GM21360 (cell line): Measurements from ENCODE around the gene CTNND2.
"Not testable (repeated sequence)": the region's sequence is repeated elsewhere in the genome, so short reads cannot be mapped to it uniquely, and the experiment has no call there.

Source experiments
- ATAC-seq: cut with Tn5 transposase; IDR thresholded peaks from one replicate; pipeline ENCODE4 v1.9.1; 2021; ENCODE audit warnings: mild to moderate bottlenecking, moderate library complexity; ENCODE audit not compliant: unreplicated experiment

Gene CTNND2

GRCh38 chr5:11878814-11879213 is 25.4 kb downstream of the CTNND2 start:
- no peak for ATAC-seq

GRCh38 chr5:11873587-11873986 is 30.7 kb downstream of the CTNND2 start:
- no peak for ATAC-seq

- no peak for ATAC-seq
Observed at GRCh38 chr5:11869203-11869602, 35.0 kb downstream of the CTNND2 start.

GRCh38 chr5:11863911-11864310 is 40.3 kb downstream of the CTNND2 start:
- ATAC-seq = no peak

- no peak for ATAC-seq
Observed at GRCh38 chr5:11857391-11857790, 46.9 kb downstream of the CTNND2 start.

GRCh38 chr5:11854936-11855335 is 49.3 kb downstream of the CTNND2 start:
- no peak for ATAC-seq

GRCh38 chr5:11853796-11854195 is 50.5 kb downstream of the CTNND2 start:
- no peak for ATAC-seq

- ATAC-seq = no peak
Observed at GRCh38 chr5:11853140-11853539, 51.1 kb downstream of the CTNND2 start.

- ATAC-seq = no peak
Observed at GRCh38 chr5:11852717-11853087, 51.5 kb downstream of the CTNND2 start.

GRCh38 chr5:11851965-11852716 is 52.1 kb downstream of the CTNND2 start:
- no peak for ATAC-seq

- ATAC-seq = no peak
Observed at GRCh38 chr5:11851416-11851815, 52.8 kb downstream of the CTNND2 start.

GRCh38 chr5:11828566-11828965 is 75.7 kb downstream of the CTNND2 start:
- not testable (repeated sequence) for ATAC-seq

- ATAC-seq = no peak
Observed at GRCh38 chr5:11822598-11822997, 81.6 kb downstream of the CTNND2 start.

GRCh38 chr5:11815916-11816315 is 88.3 kb downstream of the CTNND2 start:
- ATAC-seq = no peak

- ATAC-seq = no peak
Observed at GRCh38 chr5:11815481-11815880, 88.8 kb downstream of the CTNND2 start.

- ATAC-seq = no peak
Observed at GRCh38 chr5:11814373-11814772, 89.9 kb downstream of the CTNND2 start.

- no peak for ATAC-seq
Observed at GRCh38 chr5:11809407-11809806, 94.8 kb downstream of the CTNND2 start.

GRCh38 chr5:11803436-11803835 is 100.8 kb downstream of the CTNND2 start:
- ATAC-seq = no peak

GRCh38 chr5:11801061-11801460 is 103.2 kb downstream of the CTNND2 start:
- no peak for ATAC-seq

- ATAC-seq = no peak
Observed at GRCh38 chr5:11797132-11797531, 107.1 kb downstream of the CTNND2 start.

- ATAC-seq = no peak
Observed at GRCh38 chr5:11793396-11793795, 110.8 kb downstream of the CTNND2 start.

- no peak for ATAC-seq
Observed at GRCh38 chr5:11792621-11793020, 111.6 kb downstream of the CTNND2 start.

- ATAC-seq = no peak
Observed at GRCh38 chr5:11791792-11792191, 112.5 kb downstream of the CTNND2 start.
